ACC112 (cell line): Measurements from ENCODE around the gene ARL5C.

Experiments
- H2AFZ ChIP-seq: fragments of 200-600 bp; sonication (generic); one replicate; pipeline ENCODE4 v1.6.0; 2017; ENCODE audit warnings: antibody characterized with exemption, low read length; ENCODE audit not compliant: unreplicated experiment
- H3K27ac ChIP-seq: fragments of 200-600 bp; sonication (generic); 2 replicates; pipeline ENCODE4 v1.5.1; 2014; ENCODE audit warnings: low read depth, mild to moderate bottlenecking, antibody characterized with exemption, low read length, moderate library complexity
- H3K27me3 ChIP-seq: fragments of 200-600 bp; sonication (generic); 2 replicates; pipeline ENCODE4 v1.6.1; 2014; ENCODE audit warnings: mild to moderate bottlenecking, antibody characterized with exemption, low read length, moderate library complexity, mixed read lengths; ENCODE audit not compliant: insufficient read depth
- H3K36me3 ChIP-seq: fragments of 200-600 bp; sonication (generic); 2 replicates; pipeline ENCODE4 v1.6.1; 2016; ENCODE audit warnings: mild to moderate bottlenecking, antibody characterized with exemption, low read length, moderate library complexity, mixed read lengths; ENCODE audit not compliant: insufficient read depth
- H3K4me1 ChIP-seq: fragments of 200-600 bp; sonication (generic); one replicate; pipeline ENCODE4 v1.6.1; 2016; ENCODE audit warnings: low read length, mixed read lengths; ENCODE audit not compliant: insufficient read depth, unreplicated experiment, control insufficient read depth
- H3K4me3 ChIP-seq: fragments of 200-600 bp; sonication (generic); 2 replicates; pipeline ENCODE4 v1.5.1; 2014; ENCODE audit warnings: mild to moderate bottlenecking, low read depth, low read length
- H3K79me2 ChIP-seq: fragments of 200-600 bp; sonication (generic); one replicate; pipeline ENCODE4 v1.6.0; 2016; ENCODE audit warnings: low read length; ENCODE audit not compliant: control insufficient read depth, unreplicated experiment, insufficient read depth

ARL5C gene

GRCh38 chr17:39151150-39151942 lies 14.6 kb downstream of the ARL5C start, which contains the start of gene PLXDC1:
TSS of gene PLXDC1 (minus strand) at chr17:39151637. CDS start at chr17:39151437, 200 bp downstream.
- peaks cover 9% of the 10 kb centered on the region for H3K4me1 ChIP-seq
- no peaks in the 10 kb centered on the region for H3K79me2 ChIP-seq
- no peaks in the 10 kb centered on the region for H3K36me3 ChIP-seq
- H3K27me3 ChIP-seq, result peaks cover 27% of the 10 kb centered on the region
- H2AFZ ChIP-seq, result no peak within 1 kb of the TSS
- no peak within 1 kb of the TSS for H3K27ac ChIP-seq
- peak within 1 kb of the TSS; percentile 96; the same call in 1 of the 2 replicates for H3K4me3 ChIP-seq

DNA sequence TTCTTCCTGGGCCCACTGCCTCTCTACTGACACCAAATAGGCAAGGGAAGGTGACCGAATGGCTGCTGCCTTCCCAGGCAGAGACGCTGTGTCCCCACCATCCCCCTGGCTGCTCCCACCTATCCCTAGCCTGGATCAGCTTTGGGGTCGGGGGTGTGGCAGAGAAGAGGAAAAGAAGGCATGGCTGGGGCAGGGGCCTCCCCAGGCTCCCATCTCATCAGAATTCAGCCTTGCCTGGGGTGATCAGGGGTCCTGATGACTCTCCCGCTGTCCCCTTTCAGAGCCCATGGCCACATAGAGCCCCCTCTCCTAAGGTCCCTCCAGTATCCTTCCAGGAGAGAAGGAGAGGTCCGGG lies 15.2 kb downstream of the ARL5C start:
- Histone ChIP-seq H3K27me3 (peaks cover 27% of the 10 kb centered on the region), H3K4me3 (no peak overlapping the region), H3K79me2 (no peaks in the 10 kb centered on the region), H2AFZ (no peak overlapping the region), H3K36me3 (no peaks in the 10 kb centered on the region), H3K4me1 (peaks cover 9% of the 10 kb centered on the region), H3K27ac (no peak overlapping the region)

- H3K27me3 ChIP-seq, result peaks cover 27% of the 10 kb centered on the region
- no peaks in the 10 kb centered on the region for H3K36me3 ChIP-seq
- H3K79me2 ChIP-seq, result no peaks in the 10 kb centered on the region
- H3K4me1 ChIP-seq, result peaks cover 9% of the 10 kb centered on the region
- H3K4me3 ChIP-seq, result no peak overlapping the region
- no peak overlapping the region for H3K27ac ChIP-seq
- H2AFZ ChIP-seq, result no peak overlapping the region
These were observed 15.8 kb downstream of the ARL5C start for GRCh38 chr17:39150104-39150634.

- Histone ChIP-seq H2AFZ (no peak overlapping the region), H3K4me1 (peaks cover 8% of the 10 kb centered on the region), H3K4me3 (no peak overlapping the region), H3K27ac (no peak overlapping the region), H3K79me2 (no peaks in the 10 kb centered on the region), H3K36me3 (no peaks in the 10 kb centered on the region), H3K27me3 (peaks cover 27% of the 10 kb centered on the region)
These were observed 18.5 kb downstream of the ARL5C start for GRCh38 chr17:39147221-39148185.

DNA sequence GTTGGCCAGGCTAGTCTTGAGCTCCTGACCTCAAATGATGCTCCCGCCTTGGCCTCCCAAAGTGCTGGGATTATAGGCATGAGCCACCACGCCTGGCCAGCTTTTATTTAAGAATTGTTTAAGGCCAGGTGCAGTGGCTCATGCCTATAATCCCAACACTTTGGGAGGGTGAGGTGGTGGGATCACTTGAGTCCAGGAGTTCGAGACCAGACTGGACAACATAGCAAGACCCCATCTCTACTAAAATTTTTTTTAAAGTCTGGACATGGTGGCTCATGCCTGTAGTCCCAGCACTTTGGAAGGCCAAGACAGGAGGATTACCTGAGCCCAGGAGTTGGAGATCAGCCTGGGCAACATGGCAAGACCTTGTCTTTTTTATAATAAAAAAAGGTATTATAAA lies 19.7 kb downstream of the ARL5C start:
- H3K27me3 ChIP-seq, result peaks cover 20% of the 10 kb centered on the region
- no peaks in the 10 kb centered on the region for H3K79me2 ChIP-seq
- no peaks in the 10 kb centered on the region for H3K36me3 ChIP-seq
- H3K27ac ChIP-seq, result no peak overlapping the region
- no peak overlapping the region for H3K4me3 ChIP-seq
- no peaks in the 10 kb centered on the region for H3K4me1 ChIP-seq
- H2AFZ ChIP-seq, result no peak overlapping the region

DNA sequence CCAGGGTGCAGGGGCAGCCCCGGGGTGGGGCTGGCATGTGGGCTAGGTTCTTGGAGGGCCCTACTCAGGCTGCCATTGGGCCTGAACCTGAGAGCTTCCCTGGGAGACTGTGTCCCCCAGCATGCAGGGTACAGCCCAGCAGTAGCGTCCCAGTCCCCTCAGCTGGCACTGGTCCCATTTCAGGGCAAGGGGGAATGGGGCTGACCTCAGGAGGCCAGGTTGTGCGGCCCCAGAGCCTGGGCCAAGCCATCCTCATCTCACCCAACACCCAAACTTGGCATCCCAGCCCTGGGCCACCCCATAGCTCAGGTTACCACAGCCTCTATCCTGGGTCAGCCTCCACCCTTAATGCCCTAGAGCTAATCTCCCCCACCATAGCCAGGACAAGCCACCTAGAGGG lies 20.8 kb downstream of the ARL5C start:
- no peaks in the 10 kb centered on the region for H3K36me3 ChIP-seq
- H3K4me3 ChIP-seq, result no peak overlapping the region
- H3K79me2 ChIP-seq, result no peaks in the 10 kb centered on the region
- H3K27ac ChIP-seq, result no peak overlapping the region
- no peaks in the 10 kb centered on the region for H3K4me1 ChIP-seq
- H3K27me3 ChIP-seq, result peaks cover 9% of the 10 kb centered on the region
- H2AFZ ChIP-seq, result no peak overlapping the region

DNA sequence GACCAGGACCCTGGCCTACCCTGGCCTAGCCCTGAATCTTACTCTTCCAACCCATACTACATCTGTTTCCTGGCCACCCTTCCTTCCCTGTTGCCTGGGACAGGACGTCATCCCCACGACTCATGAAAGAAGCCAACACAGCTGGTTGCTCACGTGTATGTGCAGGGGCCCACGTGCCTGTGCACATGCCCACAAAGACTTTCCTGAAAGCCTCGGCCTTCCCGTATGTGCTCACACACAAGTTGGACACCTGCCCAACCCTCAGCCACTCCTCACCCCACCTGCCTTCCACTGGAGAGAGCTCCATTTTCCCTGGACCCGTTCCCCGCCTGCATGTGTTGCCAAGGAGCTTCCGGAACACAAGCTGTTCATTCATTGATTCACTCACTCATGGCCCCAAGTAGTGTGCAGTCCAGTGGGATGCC lies 21.5 kb downstream of the ARL5C start:
- Histone ChIP-seq H3K4me3 (no peak overlapping the region), H3K4me1 (peaks cover 1% of the 10 kb centered on the region), H2AFZ (no peak overlapping the region), H3K36me3 (no peaks in the 10 kb centered on the region), H3K79me2 (no peaks in the 10 kb centered on the region), H3K27me3 (0 out of 2 replicates have a peak, but pooled peaks cover 2% of the 10 kb centered on the region), H3K27ac (no peak overlapping the region)

DNA sequence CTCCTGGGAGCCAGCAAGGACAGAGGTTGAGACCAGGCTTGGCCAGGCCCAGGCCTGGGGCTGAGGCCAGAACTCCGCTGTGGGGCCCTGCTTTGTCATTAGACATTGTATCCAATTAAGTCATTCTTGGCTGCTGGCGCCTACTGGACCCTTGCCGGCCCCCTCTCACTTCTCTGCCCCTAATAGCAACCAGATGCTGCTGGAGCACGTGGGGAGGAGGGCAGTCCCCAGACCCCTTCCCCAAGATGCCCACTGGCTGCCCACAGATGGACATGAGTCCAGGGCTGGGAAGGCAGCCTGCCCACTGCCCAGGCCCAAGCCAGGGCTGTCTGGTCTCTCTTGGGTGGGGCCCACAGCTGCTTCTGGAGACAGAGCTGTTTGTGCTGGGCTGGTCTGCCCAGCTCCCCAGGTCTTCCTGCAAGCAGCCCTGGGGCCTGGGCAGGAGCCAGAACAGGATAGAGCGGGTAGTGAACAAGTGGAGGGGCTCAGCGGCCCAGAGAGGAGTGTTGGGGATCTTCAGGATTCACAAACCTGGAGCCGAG lies 22.3 kb downstream of the ARL5C start:
- Histone ChIP-seq H3K27ac (no peak overlapping the region), H3K4me1 (peaks cover 9% of the 10 kb centered on the region), H3K4me3 (no peak overlapping the region), H3K79me2 (no peaks in the 10 kb centered on the region), H2AFZ (no peak overlapping the region), H3K36me3 (no peaks in the 10 kb centered on the region), H3K27me3 (no peaks in the 10 kb centered on the region)

- H3K27ac ChIP-seq, result no peak overlapping the region
- H3K4me1 ChIP-seq, result peaks cover 10% of the 10 kb centered on the region
- H3K79me2 ChIP-seq, result no peaks in the 10 kb centered on the region
- H3K36me3 ChIP-seq, result no peaks in the 10 kb centered on the region
- H3K4me3 ChIP-seq, result no peak overlapping the region
- H2AFZ ChIP-seq, result no peak overlapping the region
- H3K27me3 ChIP-seq, result no peaks in the 10 kb centered on the region
These were observed 23.9 kb downstream of the ARL5C start for GRCh38 chr17:39141915-39142664.

- Histone ChIP-seq H2AFZ (no peak overlapping the region), H3K36me3 (no peaks in the 10 kb centered on the region), H3K27me3 (no peaks in the 10 kb centered on the region), H3K79me2 (no peaks in the 10 kb centered on the region), H3K4me1 (peaks cover 10% of the 10 kb centered on the region), H3K27ac (no peak overlapping the region), H3K4me3 (no peak overlapping the region)
These were observed 24.7 kb downstream of the ARL5C start for GRCh38 chr17:39141294-39141693.
